GM19043 (cell line): Measurements from ENCODE around the gene HTRA3.

ENCODE experiments used
- ATAC-seq: cut with Tn5 transposase; IDR thresholded peaks from one replicate; pipeline ENCODE4 v1.9.1; 2021; ENCODE audit warnings: low read depth; ENCODE audit not compliant: unreplicated experiment

The HTRA3 gene

DNA sequence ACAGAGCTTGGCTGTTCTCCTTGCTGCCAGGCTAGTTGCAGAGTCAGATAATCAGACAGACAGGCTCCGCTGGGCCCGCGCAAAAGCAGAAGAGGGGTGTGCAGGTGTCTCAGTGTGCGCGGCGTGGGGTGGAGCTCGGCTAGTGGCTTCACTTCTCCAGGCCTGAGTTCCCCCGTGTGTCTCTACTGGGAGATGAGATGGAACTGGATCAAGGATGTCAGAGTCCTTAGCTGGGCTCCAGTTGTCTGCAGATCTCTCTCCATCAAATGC, 21.1 kb downstream of the HTRA3 start:
- ATAC-seq, result no peak

DNA sequence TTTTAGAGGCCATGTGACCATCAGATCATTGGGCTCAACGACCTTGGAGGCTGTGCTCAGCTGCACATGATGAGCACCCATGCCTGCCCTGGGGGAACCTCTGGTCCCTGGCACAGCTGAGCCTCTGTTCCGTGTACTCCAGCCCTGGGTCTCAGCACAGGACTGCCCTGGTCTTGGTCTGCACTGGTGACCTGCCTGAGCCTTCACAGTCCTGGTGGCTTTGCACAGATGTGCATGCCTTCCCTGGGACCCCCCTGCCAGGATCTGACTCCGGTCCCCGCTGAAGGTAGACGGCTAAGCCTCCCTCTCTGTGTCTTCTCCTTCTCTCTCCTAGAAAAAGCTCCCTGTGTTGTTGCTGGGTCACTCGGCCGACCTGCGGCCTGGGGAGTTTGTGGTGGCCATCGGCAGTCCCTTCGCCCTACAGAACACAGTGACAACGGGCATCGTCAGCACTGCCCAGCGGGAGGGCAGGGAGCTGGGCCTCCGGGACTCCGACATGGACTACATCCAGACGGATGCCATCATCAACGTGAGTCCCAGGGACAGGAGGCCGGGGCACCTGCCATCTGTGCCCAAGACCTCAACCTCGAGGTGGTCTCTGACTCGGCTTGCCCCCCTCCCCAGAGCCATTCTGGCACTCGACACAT, 21.6 kb downstream of the HTRA3 start:
- no peak for ATAC-seq

DNA sequence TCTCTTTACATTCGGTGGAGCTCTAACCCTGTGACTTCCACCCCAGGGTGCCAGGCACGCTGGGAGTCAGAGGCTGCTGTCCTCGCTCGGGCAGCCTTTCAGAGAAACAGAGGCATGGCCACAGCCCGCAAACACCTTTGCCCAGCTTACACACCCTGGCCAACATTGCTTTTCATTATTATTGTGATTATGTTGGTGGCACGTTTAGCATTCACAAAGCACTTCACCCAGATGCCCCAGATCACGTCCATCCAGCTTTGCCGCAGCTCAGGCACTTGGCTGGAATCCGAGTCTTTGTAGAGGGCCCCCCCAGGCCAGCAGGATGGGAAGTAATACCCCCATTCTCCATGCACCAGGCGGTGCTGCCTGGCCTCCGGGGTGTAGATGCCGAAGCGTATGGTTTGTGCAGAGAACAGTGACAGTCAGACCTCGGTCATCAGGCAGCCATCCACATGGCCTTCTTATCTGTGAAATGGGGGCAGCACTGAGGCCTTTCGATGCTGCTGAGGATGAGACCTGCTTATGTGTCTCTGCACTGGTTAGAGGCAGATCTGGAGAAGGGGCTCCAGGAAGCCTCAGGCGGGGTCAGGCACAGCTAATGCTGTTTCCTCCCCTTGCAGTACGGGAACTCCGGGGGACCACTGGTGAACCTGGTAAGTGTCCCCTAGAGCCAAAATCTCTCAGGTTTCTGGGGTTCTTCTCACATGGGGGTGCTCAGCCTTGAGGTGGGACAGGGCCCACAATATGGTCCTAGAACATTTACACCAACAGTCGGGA, 22.3 kb downstream of the HTRA3 start:
- ATAC-seq, result no peak

DNA sequence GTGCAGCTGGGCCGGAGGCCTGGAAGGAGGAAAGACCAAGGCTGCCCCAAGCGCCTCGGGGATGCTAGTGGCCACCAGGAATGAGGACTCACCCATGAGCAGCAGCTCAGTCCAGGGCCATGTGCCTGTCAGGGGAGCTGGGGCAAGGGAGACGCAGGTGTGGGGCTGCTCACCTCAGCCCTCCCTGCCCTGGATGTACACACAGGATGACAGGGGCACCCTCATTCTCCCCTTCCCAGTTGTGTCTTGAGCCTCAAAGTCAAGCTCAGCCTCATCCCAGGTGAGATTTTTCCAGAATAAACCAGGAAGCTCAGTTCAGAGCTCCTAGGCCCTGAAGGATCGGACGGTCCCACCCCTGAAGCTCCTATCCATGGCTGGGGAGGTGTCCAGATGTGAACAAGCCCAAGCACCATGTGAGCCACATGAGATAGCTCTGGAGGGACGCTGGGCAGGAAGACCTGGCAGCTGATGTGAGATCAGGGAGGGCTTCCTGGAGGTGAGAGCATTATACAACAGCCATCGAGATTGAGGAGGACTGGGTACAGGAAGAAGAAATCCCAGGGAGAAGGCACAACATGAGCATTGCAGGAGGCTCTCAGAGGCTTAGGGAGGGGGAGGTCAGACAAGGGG, 23.0 kb downstream of the HTRA3 start:
- ATAC-seq, result no peak

DNA sequence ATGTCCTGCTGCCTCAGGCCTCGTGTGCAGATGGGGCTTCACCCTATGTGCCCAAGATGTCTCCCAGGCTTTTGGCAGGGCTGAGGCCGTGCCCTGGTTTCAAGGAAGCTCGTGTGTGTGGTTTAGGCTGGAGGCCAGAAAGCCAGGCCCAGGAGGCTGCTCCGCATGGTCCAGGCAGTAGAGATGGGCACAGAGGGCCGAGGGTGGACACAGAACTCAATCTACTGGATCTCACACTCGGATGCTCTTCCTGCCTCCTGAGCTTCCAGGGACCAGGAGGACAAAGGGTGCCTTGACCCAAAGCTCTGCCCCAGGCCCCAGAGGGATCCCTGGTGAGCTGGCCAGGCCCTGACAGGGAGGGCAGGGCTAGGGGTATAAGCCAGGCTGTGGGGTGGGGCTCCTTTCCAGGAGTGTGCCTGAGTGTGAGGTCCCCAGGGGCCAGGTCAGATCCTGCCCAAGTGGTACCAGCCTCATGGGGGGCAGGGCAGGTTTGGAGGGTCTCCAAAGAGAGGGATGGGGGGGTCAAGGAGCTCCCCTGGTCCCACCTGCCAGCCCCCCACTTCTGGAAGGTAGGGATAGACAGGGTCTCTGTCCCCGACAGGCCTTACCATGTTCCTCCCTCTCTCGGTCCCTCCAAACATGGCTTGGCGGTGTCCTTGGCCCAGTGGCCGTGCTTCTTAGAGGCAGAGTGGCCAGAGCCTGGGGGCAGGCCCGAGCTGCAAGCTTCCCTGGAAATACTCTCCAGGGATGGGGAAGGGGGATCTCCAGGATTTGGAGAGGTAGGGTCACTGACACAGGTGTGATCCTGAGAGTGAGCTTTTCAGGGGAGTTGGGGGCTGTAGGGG, 23.8 kb downstream of the HTRA3 start:
- ATAC-seq, result no peak

DNA sequence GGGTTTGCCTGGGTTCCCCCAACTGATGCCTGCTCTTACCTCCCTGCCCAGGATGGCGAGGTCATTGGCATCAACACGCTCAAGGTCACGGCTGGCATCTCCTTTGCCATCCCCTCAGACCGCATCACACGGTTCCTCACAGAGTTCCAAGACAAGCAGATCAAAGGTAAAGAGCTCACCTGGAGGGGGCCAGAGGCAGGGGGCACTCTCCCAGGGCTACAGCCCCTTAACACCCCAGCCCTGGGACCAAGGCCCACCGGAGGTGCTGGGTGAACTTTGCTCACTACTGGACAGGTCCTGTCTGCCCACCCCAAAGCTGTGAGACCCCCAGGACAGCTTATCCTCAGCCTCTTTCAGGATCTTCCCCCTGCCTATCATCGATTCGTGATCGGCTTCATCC, 24.5 kb downstream of the HTRA3 start:
- ATAC-seq, result no peak

DNA sequence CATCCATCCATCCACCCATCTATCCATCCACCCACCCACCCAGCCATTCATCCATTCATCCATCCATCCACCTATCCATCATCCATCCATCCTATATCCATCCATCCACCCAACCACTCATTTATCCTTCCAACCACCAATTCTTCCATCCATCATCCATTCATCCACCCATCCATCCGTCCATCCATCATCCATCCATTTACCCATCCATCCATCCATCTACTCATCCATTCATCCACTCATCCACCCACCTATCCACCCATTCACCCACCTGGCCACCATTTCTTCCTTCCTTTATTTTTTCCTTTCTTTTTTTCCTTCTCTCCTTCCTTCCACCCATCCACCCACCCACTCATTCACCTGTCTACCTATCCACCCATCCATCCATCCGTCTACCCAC, 25.2 kb downstream of the HTRA3 start:
- no peak for ATAC-seq

DNA sequence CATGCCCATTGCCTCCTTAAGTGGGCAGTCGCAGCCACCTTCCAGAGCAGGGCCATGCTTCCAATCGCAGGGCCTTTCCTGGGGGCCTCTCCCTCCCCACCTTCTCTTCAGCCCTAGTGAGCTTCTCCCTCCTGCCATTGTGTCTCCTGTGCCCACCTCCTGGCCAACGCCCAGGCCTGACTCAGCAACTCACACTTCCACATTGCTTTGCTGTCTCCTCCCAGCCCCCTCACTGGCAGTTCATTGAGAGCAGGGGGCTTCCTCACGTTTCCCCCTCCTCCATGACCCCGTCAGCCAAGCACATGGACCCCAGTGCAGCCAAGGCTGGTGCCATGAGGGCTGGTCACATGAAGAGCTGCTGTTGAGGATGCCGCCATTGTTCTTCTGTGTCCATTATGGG, 25.9 kb downstream of the HTRA3 start:
- no peak for ATAC-seq

DNA sequence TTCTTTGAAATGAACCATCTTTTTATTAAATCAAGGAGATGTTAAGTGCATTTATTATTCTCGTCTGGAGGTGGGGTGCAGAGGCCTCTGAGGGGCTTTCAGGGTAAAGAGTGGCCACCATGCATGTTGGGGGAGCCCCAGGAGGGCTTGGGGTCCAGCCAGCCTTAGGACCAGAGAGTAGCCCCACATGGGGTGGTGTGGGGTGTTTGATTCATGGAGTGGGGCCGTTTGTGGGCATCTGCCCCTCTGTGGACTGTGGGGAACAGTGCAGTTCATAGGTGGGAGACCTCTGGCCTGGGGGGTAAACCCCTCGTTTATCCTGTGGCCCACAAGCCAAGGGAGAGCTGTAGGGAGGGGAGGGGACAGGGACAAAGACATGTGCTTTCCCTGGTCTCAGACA, 26.9 kb downstream of the HTRA3 start:
- ATAC-seq, result no peak

DNA sequence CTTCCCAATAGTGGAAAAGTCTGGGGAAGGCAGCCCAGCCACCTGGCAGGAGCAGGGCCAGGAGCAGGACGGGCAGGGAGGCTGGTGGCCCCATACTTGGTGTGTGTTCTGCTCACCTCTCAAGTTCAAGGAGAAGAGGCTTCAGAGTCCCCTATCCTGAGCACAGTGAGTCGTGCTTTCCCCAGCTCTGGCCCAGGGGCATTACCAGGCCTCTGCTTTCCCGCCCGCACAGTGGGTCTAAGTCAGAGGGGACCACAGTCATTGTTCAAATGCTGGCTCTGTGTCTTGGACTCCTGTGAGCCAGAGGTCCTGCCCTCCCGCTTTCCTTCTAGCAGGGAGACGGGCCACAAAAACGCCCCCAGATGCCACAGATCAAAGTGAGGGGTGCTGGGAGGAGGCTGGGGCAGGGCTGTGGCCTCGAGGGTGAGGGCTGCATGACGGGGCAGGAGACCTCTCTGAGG, 27.6 kb downstream of the HTRA3 start:
- ATAC-seq, result no peak

DNA sequence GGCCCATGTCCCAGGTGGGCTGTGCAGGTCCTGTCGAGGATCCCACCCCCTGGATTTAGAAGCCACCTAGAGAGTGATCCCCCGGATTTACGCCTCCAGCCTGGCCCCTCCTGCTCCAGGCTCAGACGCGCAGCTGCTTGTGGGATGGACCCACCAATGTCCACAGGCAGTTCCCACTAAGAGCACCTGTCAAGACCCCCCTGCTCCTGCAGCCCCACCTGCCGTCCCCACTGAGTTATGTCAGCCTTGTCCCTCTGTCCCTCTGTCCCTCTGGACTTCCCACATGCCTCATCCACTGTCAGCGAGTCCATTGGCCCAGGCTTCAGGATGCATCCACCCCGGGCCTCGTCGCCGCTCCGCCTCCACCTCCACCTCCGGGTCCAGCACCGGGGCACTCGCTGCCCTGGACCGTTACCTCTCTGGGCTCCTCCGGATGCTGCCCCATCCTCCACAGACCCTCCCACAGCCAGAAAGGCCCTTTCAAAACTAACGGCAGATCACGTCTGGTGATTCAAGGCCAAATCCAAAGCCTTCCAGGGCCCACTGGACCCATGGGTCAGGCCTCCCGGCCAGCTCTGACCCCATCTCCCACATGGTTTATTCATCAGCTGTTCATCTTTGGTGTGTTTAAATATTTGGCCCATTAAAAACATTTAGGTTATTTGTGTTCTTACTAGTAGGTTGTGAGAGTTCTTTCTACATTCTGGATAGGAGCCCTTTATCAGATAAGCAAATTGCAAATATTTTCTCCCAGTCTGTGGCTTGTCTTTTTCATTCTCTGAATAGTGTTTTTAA, 28.3 kb downstream of the HTRA3 start:
- no peak for ATAC-seq

DNA sequence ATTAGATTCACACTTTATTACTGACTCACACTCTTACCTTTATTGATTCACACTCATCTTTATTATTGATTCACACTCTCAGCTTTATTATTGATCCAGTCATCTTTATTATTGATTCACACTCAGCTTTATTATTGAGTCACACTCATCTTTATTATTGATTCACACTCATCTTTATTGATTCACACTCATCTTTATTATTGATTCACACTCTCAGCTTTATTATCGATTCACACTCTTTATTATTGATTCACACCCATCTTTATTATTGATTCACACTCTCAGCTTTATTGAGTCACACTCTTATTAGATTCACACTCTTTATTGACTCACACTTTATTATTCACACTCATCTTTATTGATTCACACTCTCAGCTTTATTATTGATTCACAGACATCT, 31.3 kb downstream of the HTRA3 start:
- ATAC-seq, result no peak

DNA sequence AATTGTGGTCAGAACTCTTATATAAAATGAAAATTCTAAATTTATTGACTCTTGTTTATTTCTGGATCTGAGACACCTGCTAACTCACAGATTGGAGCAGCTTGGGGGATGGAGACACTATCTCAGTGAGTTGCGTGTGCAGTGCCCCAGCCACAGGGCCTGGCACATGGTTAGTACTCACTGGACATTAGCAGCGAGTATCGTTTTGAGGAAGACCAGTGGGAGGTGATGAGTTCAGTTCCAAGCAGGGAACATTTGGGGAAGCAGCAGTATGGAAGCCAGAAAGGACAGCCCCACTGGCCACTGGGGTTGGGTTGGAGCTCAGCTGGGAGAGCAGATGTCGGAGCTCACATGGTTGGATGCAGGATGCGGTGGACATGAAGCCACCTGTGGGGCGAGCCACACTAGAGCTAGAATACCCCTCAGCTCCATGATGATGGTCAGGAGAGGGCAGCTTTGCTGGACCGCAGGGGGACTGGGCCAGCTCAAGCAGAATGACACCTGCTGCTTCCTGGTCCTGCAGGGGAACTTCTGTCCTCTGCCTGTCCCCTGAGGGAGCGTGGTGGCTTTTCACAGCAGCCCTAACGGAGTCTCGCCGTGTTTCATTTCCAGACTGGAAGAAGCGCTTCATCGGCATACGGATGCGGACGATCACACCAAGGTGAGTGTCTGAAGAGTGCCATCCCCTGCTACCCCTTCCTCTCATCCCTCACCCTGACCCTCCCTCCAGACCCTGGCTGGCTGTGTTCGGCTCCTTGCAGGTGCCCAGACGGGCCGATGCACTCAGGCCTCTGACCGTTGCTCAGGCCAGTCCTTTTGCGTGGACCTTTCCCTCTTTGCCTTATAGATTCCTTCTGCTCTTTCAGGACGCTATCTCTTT, 32.5 kb downstream of the HTRA3 start:
- no peak for ATAC-seq

DNA sequence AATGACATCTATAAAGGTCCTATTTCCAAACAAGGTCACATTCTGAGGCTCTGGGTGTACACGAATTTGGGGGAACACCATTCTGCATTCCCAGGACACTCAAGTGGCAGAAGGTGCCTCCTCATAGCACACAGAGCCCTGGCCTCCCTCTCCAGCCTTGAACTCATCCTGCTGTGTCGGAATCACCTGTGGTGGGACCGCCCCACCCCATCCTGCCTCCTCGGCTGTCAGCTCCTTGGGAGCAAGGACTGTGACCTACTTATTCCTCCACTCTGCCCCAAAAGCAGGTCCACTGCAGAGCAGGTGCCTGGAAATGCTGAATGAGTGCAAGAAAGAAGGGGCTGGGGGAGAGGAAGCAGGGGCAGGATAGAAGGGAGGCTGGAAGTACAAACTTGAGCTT, 33.5 kb downstream of the HTRA3 start:
- ATAC-seq, result no peak

DNA sequence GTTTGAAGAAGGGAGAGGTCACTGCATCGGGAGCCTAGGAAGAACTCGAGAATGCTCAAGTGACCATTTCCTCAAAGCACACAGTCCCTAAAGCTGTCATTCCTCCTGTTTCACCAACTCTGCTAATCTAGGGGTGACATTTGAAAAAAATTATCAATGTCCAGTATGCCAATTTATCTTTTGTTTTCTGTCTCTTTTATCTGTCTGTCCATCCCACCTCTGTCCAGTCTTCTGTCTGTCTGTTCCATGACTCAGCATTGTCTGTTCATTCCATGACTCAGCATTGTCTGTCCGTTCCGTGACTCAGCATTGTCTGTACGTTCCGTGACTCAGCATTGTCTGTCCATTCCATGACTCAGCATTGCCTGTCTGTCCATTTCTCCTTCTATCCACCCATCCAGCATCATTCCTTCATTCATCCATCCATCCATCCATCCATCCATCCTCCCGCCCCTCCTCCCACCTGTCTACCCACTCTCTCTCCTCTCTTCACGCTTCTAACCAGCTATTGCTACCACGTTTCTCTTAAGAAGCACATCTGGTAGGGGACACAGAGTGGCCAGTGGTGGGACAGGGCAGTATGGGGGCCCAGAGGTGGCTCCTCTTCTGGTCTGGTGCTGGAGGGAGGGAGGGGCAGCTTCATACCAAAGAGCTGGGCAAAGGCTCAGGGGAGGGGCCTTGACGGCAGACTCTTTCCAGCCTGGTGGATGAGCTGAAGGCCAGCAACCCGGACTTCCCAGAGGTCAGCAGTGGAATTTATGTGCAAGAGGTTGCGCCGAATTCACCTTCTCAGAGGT, 34.1 kb downstream of the HTRA3 start:
- no peak for ATAC-seq

DNA sequence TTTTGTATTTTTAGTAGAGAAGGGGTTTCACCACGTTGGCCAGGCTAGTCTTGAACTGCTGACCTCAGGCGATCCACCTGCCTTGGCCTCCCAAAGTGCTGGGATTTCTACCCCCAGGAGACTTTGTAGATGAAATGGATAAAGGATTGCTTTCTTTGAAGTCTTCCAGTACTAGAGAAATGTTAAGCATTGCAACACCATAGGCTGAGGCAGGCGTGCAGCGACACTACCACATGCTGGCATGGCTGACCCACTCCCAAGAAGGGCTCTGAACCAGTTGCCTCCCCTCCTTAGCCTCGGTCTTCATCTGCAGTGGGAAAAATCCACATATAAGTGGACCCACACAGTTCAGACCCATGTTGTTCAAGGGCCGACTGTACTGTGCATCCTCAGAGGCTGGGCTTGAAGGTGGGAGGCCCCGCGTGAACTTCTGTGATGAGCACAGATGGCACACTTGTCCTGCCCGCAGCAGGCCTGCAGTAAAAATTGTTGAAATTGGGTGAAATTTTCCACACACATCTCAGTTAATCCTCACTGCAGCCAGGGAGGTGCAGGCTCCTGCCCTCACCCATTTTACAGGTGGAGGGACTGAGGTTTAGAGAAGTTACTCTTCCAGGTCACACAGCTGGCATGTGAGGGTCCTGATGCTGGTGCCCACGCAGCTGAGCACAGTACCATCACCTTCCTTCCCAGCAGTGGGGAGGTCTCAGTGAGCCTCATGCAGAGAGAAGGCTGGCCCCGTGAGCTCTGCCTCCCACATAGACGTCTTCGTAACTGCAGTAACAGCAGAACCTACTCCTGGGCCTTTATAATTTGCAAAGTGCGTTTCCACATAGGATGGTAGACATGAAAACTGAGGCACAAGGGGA, 35.5 kb downstream of the HTRA3 start:
- no peak for ATAC-seq

DNA sequence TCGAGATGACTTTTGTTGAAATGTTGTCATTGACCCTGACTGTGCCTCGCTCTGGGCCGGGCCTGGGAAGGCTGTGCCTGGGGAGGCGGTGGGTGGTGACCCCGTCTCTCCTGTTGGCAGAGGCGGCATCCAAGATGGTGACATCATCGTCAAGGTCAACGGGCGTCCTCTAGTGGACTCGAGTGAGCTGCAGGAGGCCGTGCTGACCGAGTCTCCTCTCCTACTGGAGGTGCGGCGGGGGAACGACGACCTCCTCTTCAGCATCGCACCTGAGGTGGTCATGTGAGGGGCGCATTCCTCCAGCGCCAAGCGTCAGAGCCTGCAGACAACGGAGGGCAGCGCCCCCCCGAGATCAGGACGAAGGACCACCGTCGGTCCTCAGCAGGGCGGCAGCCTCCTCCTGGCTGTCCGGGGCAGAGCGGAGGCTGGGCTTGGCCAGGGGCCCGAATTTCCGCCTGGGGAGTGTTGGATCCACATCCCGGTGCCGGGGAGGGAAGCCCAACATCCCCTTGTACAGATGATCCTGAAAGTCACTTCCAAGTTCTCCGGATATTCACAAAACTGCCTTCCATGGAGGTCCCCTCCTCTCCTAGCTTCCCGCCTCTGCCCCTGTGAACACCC, 36.4 kb downstream of the HTRA3 start:
- ATAC-seq, result no peak
